BJ (cell line): Measurements from ENCODE around the gene HOOK2. TPM values are rescaled to one million over a fixed set of nuclear protein-coding genes. Genes with fewer than 3 reads are reported as not detected.
A peak's percentile ranks its signal among the peaks of the same experiment; 100 is the strongest.

ENCODE experiments used
- CTCF ChIA-PET: fragments of 350-600 bp; formaldehyde crosslinking; extraction: SDS; loops from one replicate; lab custom pipeline; 2021; ENCODE audit warnings: antibody characterized with exemption, inconsistent platforms; lab: Yijun Ruan, JAX
- POLR2A ChIA-PET: fragments of 300-600 bp; sonication (Branson Sonifier 250); formaldehyde crosslinking; extraction: SDS; loops from one replicate; lab custom pipeline; 2021; ENCODE audit warnings: antibody characterized with exemption; lab: Charles Lee
- DNase-seq: peaks from one replicate; pipeline ENCODE4 v3.0.0-alpha.2; 2011; ENCODE audit warnings: low read depth
- H3K27me3 ChIP-seq: 2 replicates; pipeline ENCODE4 v1.6.0; 2011; ENCODE audit warnings: low read length; ENCODE audit not compliant: control insufficient read depth, insufficient read depth
- H3K36me3 ChIP-seq: 2 replicates; pipeline ENCODE4 v1.5.1; 2011; ENCODE audit warnings: low read length; ENCODE audit not compliant: control insufficient read depth, insufficient read depth
- H3K4me3 ChIP-seq: 2 replicates; pipeline ENCODE4 v1.5.1; 2011; ENCODE audit warnings: low read depth, mild to moderate bottlenecking, control low read depth, low read length
- CTCF ChIP-seq: IDR thresholded peaks from 2 replicates; pipeline ENCODE4 v1.5.1; 2011; ENCODE audit warnings: low read depth, mild to moderate bottlenecking, control low read depth, inconsistent platforms, low read length, moderate library complexity; ENCODE audit not compliant: insufficient read depth
- polyA plus RNA-seq: library from polyadenylated mRNA; depleted of rRNA; stranded (reverse); fragments of >200 nt; gene quantifications from 2 replicates; pipeline ENCODE4 v1.2.3, GENCODE V29; 2011

HOOK2 gene
- polyA plus RNA-seq, 1 experiment = 10.4 TPM

GRCh38 chr19:12789904-12790619 lies 14.7 kb upstream of the HOOK2 start:
- ChIA-PET POLR2A (no interaction called here), CTCF (interaction anchor here (0.9 to 17.9 kb wide), 6 partner anchors 12 to 30 kb away, joined by 5 to 874 read pairs (median 8); partner anchors contain the start of gene HOOK2)
- Histone ChIP-seq H3K4me3 (peak overlapping the region; percentile 94), H3K36me3 (peaks cover 3% of the 10 kb centered on the region), H3K27me3 (no peaks in the 10 kb centered on the region)
- no peak for TF ChIP-seq CTCF
- DNase-seq = peak; percentile 75

GRCh38 chr19:12789098-12789903 lies 13.9 kb upstream of the HOOK2 start:
- POLR2A ChIA-PET = no interaction called here
- no peaks in the 10 kb centered on the region for H3K27me3 ChIP-seq
- DNase-seq = no peak
- H3K4me3 ChIP-seq = peak overlapping the region; percentile 94
- CTCF ChIA-PET = interaction anchor here (0.9 to 3.6 kb wide), 6 partner anchors 12 to 59 kb away, joined by 3 to 28 read pairs (median 8); no protein-coding TSS in a partner anchor
- no peak for TF ChIP-seq CTCF
- H3K36me3 ChIP-seq = peaks cover 3% of the 10 kb centered on the region

- CTCF ChIA-PET = interaction anchor here (1.3 to 3.6 kb wide), 5 partner anchors 11 to 59 kb away, joined by 3 to 28 read pairs (median 7); no protein-coding TSS in a partner anchor
- TF ChIP-seq CTCF = no peak
These were observed 13.3 kb upstream of the HOOK2 start for GRCh38 chr19:12788682-12789097.

GRCh38 chr19:12788042-12788681 lies 12.8 kb upstream of the HOOK2 start:
- TF ChIP-seq CTCF = no peak
- DNase-seq = no peak
- CTCF ChIA-PET = interaction anchor here (1.3 to 3.6 kb wide), 5 partner anchors 11 to 60 kb away, joined by 3 to 28 read pairs (median 7); no protein-coding TSS in a partner anchor
- Histone ChIP-seq H3K36me3 (peaks cover 3% of the 10 kb centered on the region), H3K27me3 (no peaks in the 10 kb centered on the region), H3K4me3 (no peak overlapping the region)
- POLR2A ChIA-PET = interaction anchor here (1.4 kb wide), 1 partner anchor 10 kb away, joined by 4 read pairs; no protein-coding TSS in a partner anchor

More at GRCh38 chr19:12788682-12789097, 13.3 kb upstream of the HOOK2 start:
- no peaks in the 10 kb centered on the region for H3K27me3 ChIP-seq
- POLR2A ChIA-PET = interaction anchor here (1.4 kb wide), 1 partner anchor 10 kb away, joined by 4 read pairs; no protein-coding TSS in a partner anchor
- H3K4me3 ChIP-seq = peak overlapping the region; percentile 94
- H3K36me3 ChIP-seq = peaks cover 3% of the 10 kb centered on the region
- DNase-seq = no peak
